ENCODE results near the gene GNG13. TPM values are rescaled to one million over a fixed set of nuclear protein-coding genes. Genes with fewer than 3 reads are reported as not detected.

Gene GNG13
- total RNA-seq, 1 donor from 2014 or later, result not detected

DNA sequence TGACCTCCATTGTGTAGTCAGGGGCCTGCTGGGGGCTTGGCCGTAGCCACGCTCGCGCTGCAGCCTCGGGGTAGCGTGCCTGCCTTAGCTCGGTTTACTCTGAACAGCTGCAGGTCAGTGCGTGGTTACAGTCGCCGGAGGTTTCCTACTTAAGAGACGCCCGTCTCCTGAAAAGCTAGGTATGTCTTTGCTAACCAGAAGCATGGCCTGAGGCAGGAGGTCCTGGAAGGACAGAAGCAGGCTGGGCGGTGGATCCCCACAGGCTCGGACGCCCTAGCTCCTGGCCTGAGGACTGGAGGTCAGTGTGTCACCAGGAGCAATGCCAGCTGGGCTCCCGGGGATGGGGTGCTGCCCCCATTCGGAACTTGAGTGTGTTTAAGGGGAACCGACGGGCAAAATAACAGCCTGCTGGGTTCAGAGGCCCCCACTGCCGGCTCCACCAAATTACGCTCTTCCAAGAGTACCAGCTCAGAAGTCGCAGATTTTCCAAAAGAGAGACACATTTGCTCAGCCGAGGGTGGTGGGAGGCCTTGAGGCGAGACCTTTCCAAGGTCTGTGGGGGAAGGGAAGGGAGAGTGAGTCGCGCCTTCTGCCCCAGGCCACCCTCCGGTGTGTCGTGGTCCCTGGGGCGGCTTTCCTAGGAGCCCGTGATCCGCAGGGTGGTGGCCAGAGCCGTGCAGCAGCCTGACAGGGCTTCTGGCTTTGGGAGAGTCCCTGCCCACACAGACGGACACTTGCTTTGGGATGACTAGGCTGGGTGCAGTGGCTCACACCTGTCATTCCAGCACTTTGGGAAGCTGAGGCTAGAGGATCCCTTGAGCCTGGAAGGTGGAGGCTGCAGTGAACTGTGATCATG lies 3.9 kb upstream of the GNG13 start:
- Mint-ChIP-seq H3K4me3 (ENCODE audit: unreplicated experiment) (peak overlapping the region; percentile 20), H3K27me3 (ENCODE audit: low read depth, unreplicated experiment) (no peaks in the 10 kb centered on the region), H3K9me3 (ENCODE audit: unreplicated experiment) (peaks cover 4% of the 10 kb centered on the region), H3K4me1 (ENCODE audit: low read depth, unreplicated experiment) (peaks cover 4% of the 10 kb centered on the region), H3K27ac (ENCODE audit: unreplicated experiment) (no peak overlapping the region), H3K36me3 (ENCODE audit: low read depth, unreplicated experiment) (peaks cover 5% of the 10 kb centered on the region)
- Histone ChIP-seq H3K4me1 (ENCODE audit: insufficient read depth, low read length) (peaks cover 4% of the 10 kb centered on the region), H3K36me3 (ENCODE audit: insufficient read depth, low read length) (no peaks in the 10 kb centered on the region), H3K27ac (ENCODE audit: low read depth, low read length) (no peak overlapping the region), H2AFZ (ENCODE audit: low read depth, low read length) (no peak overlapping the region), H3K27me3 (ENCODE audit: insufficient read depth, low read length) (peaks cover 17% of the 10 kb centered on the region), H3K79me2 (ENCODE audit: insufficient read depth, low read length) (no peaks in the 10 kb centered on the region), H4K20me1 (ENCODE audit: insufficient read depth, low read length) (peaks cover under 1% of the 10 kb centered on the region), H3K9ac (ENCODE audit: low read length) (no peak overlapping the region), H3K4me3 (ENCODE audit: insufficient read depth, low read depth, low read length) (no peak overlapping the region), H3K9me3 (ENCODE audit: insufficient read depth, low read depth, low read length) (no peaks in the 10 kb centered on the region), H3K4me2 (ENCODE audit: low read length) (no peak overlapping the region)
- FAIRE-seq (no peak), DNase-seq (ENCODE audit: low read depth) (no peak)
- TF ChIP-seq, protein P1, sequence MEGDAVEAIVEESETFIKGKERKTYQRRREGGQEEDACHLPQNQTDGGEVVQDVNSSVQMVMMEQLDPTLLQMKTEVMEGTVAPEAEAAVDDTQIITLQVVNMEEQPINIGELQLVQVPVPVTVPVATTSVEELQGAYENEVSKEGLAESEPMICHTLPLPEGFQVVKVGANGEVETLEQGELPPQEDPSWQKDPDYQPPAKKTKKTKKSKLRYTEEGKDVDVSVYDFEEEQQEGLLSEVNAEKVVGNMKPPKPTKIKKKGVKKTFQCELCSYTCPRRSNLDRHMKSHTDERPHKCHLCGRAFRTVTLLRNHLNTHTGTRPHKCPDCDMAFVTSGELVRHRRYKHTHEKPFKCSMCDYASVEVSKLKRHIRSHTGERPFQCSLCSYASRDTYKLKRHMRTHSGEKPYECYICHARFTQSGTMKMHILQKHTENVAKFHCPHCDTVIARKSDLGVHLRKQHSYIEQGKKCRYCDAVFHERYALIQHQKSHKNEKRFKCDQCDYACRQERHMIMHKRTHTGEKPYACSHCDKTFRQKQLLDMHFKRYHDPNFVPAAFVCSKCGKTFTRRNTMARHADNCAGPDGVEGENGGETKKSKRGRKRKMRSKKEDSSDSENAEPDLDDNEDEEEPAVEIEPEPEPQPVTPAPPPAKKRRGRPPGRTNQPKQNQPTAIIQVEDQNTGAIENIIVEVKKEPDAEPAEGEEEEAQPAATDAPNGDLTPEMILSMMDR (IDR thresholded peaks at IDR 0.05; ENCODE audit: insufficient read depth, low read depth, low read length), result no peak
- no peak for TF ChIP-seq EZH2 (IDR thresholded peaks at IDR 0.05; ENCODE audit: insufficient read depth, low read length)

DNA sequence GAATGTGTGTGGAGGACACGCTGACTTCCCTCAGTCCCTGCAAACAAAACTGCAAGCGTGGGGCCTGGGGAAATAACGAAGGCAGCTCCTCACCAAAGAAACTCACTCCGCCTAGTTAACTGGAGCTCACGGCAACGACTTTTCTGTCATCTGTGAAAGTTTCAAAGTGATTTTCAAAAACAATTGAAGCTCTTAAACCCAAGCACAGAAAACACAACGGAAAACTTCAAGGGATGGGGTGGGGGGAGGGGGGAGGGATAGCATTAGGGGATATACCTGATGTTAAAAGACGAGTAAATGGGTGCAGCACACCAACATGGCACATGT lies 3.2 kb upstream of the GNG13 start:
- Histone ChIP-seq H3K4me3 (ENCODE audit: insufficient read depth, low read depth, low read length) (no peak overlapping the region), H2AFZ (ENCODE audit: low read depth, low read length) (no peak overlapping the region), H3K9ac (ENCODE audit: low read length) (no peak overlapping the region), H3K9me3 (ENCODE audit: insufficient read depth, low read depth, low read length) (no peaks in the 10 kb centered on the region), H3K27me3 (ENCODE audit: insufficient read depth, low read length) (peaks cover 19% of the 10 kb centered on the region), H4K20me1 (ENCODE audit: insufficient read depth, low read length) (peaks cover 6% of the 10 kb centered on the region), H3K4me1 (ENCODE audit: insufficient read depth, low read length) (peaks cover 4% of the 10 kb centered on the region), H3K79me2 (ENCODE audit: insufficient read depth, low read length) (no peaks in the 10 kb centered on the region), H3K27ac (ENCODE audit: low read depth, low read length) (no peak overlapping the region), H3K36me3 (ENCODE audit: insufficient read depth, low read length) (no peaks in the 10 kb centered on the region), H3K4me2 (ENCODE audit: low read length) (no peak overlapping the region)
- H3K27ac Mint-ChIP-seq (ENCODE audit: unreplicated experiment), result no peak overlapping the region
- H3K27me3 Mint-ChIP-seq (ENCODE audit: low read depth, unreplicated experiment), result no peaks in the 10 kb centered on the region
- H3K4me1 Mint-ChIP-seq (ENCODE audit: low read depth, unreplicated experiment), result peaks cover 4% of the 10 kb centered on the region
- TF ChIP-seq, protein P1 (IDR thresholded peaks at IDR 0.05; ENCODE audit: insufficient read depth, low read depth, low read length), result no peak
- TF ChIP-seq EZH2 (IDR thresholded peaks at IDR 0.05; ENCODE audit: insufficient read depth, low read length), result no peak
- no peak for FAIRE-seq
- H3K9me3 Mint-ChIP-seq (ENCODE audit: unreplicated experiment), result peaks cover 4% of the 10 kb centered on the region
- peaks cover 2% of the 10 kb centered on the region for H3K36me3 Mint-ChIP-seq (ENCODE audit: low read depth, unreplicated experiment)
- no peak overlapping the region for H3K4me3 Mint-ChIP-seq (ENCODE audit: unreplicated experiment)
- DNase-seq (ENCODE audit: low read depth), result no peak

Data from astrocyte (in vitro differentiated cells and primary cell).